Measurements from ENCODE around the gene SMIM8.

The SMIM8 gene

DNA sequence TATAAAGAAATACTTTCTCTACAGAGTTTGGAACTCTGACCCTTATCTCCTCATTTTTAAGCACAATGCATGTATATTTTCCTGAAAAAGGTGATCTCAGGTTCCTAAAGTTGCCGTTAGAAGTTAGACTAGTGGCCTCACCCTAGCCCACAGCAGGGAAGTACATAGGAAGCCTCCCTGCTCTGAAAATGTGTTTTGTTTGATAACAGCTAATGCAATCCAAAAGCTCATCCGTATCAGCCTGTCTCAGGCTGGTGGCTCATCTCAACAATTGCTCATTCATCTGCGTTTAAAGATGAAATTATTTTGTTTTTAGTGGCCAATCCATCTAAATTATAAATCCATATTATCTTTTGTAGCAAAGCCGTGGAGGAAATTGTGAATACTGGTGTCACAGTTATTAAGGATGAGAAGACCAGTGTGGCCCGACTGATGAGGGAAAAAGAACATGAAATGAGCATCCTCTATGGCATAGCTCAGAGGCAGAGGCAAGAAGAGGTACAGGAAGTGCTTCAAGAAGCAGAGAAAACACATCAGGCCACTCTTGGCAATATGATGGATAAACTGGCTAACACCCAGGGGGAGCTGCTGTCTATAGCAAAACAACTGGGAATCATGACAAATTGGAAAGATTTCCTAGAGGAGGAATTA lies 42.3 kb downstream of the SMIM8 start:
- no peak overlapping the region for H3K4me3 ChIP-seq (ENCODE audit: low read length)
- no peak for DNase-seq (ENCODE audit: low read depth)
- TF ChIP-seq, protein P1, sequence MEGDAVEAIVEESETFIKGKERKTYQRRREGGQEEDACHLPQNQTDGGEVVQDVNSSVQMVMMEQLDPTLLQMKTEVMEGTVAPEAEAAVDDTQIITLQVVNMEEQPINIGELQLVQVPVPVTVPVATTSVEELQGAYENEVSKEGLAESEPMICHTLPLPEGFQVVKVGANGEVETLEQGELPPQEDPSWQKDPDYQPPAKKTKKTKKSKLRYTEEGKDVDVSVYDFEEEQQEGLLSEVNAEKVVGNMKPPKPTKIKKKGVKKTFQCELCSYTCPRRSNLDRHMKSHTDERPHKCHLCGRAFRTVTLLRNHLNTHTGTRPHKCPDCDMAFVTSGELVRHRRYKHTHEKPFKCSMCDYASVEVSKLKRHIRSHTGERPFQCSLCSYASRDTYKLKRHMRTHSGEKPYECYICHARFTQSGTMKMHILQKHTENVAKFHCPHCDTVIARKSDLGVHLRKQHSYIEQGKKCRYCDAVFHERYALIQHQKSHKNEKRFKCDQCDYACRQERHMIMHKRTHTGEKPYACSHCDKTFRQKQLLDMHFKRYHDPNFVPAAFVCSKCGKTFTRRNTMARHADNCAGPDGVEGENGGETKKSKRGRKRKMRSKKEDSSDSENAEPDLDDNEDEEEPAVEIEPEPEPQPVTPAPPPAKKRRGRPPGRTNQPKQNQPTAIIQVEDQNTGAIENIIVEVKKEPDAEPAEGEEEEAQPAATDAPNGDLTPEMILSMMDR (conservative IDR thresholded peaks at IDR 0.05; ENCODE audit: low read length), result no peak

DNA sequence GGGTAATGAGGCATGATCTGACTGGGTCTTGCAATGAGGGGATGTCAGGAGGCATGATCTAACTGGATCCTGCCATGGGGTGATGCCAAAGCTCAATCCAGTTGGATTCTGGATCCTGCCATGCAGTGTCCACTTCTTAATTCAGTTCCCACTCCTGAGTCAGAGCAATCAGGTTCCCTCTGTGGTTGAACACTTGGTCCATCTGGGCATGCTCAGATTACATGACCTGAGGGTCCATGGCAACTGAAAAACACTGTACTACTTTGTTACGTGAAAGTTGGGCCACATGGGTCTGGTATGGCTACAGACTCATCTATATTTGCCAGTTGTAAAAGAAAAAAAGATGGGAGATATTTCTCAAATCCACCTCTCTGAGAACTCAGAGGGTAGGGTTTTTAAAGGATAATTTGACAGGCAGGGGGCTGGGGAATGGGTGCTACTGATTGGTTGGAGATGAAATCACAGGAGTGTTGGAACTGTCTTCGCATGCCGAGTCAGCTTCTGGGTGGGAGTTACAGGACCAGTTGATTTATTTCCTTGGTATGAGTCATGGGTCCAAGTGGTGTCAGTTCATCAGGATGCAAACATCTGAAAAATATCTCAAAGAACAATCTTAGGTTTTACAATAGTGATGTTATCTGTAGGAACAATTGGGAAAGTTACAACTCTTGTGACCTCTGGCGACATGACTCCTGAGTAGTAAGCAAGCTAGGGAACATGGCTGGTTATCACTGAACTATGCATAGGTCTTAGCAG lies 43.9 kb downstream of the SMIM8 start:
- no peak for DNase-seq (ENCODE audit: low read depth)
- TF ChIP-seq, protein P1 (conservative IDR thresholded peaks at IDR 0.05; ENCODE audit: low read length), result no peak
- no peak overlapping the region for H3K4me3 ChIP-seq (ENCODE audit: low read length)

DNA sequence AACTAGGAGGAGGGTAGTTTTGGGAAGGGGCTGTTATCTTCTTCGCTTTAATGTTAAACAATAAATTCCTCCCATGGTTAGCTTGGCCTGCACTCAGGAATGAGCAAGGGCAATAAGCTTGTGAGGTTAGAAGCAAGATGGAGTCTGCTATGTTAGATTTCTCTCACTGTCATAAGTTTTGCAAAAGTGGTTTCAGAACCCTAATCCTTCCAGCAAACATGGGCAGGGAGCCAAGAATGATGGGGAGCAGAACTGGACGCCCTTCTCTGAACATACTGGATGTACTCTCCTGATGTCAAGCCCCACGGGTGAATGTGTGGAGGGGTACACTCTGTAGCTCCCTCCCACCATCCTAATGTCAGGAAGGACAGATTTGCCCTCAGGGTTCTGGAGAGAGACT lies 44.5 kb downstream of the SMIM8 start:
- no peak overlapping the region for H3K4me3 ChIP-seq (ENCODE audit: low read length)
- TF ChIP-seq, protein P1 (conservative IDR thresholded peaks at IDR 0.05; ENCODE audit: low read length), result no peak
- no peak for DNase-seq (ENCODE audit: low read depth)

DNA sequence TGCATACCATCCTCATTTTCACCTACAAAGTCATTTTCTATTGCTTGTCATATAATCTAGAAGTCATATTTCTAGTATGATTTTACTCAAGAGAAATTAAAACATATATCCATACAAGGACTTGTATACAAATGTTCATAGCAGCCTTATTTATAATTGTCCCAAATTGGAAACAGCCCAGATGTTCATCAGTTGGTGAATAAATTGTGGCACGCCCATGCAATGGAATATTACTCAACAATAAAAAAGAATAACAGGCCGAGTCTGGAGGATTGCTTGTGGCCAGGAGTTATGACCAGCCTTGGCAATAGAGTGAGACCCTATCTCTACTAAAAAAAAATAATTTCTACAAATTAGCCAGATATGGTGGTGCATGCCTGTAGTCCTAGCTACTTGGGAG lies 51.0 kb downstream of the SMIM8 start:
- no peak for DNase-seq (ENCODE audit: low read depth)
- TF ChIP-seq, protein P1 (conservative IDR thresholded peaks at IDR 0.05; ENCODE audit: low read length), result no peak
- no peak overlapping the region for H3K4me3 ChIP-seq (ENCODE audit: low read length)

DNA sequence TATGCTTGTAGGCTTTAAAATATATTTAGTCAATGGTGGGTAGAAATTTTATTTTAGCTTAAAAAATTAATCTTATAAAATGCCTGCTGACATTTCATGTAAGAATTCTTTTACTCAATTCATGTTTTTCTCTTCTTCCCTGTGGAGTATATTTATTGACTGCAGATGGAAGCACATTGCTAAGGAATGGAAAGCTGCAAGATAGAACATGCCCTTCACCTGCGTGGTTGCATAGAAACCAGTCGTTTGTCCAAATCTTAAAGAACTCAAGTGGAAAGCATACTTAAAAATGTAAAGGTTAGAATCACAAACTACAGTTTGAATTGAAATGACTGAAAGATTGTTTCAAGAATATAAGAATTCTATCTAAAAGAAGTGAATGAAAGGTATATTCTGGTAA lies 52.9 kb downstream of the SMIM8 start:
- TF ChIP-seq, protein P1 (conservative IDR thresholded peaks at IDR 0.05; ENCODE audit: low read length), result no peak

DNA sequence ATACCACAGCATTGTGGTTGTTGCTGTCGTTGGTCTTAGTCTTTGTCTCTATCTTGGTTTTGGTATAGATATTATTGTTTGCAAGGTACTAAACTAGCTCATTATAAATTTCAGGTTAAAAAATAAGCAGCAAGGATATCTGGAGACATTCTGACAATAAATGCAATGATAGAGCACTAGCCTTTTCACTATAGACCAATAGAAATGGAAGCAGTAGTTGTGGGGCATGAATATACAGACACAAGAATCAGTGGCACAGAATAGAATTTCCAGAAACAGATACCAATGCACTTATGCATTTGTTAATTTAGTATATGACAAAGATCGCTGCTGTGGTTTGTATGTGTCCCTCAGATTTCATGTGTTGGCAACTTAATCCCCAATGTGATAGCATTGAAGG lies 54.3 kb downstream of the SMIM8 start:
- TF ChIP-seq, protein P1 (conservative IDR thresholded peaks at IDR 0.05; ENCODE audit: low read length), result no peak
- no peak overlapping the region for H3K4me3 ChIP-seq (ENCODE audit: low read length)
- DNase-seq (ENCODE audit: low read depth), result no peak

More for the DNA sequence above, 52.9 kb downstream of the SMIM8 start:
- H3K4me3 ChIP-seq (ENCODE audit: low read length), result no peak overlapping the region
- no peak for DNase-seq (ENCODE audit: low read depth)

DNA sequence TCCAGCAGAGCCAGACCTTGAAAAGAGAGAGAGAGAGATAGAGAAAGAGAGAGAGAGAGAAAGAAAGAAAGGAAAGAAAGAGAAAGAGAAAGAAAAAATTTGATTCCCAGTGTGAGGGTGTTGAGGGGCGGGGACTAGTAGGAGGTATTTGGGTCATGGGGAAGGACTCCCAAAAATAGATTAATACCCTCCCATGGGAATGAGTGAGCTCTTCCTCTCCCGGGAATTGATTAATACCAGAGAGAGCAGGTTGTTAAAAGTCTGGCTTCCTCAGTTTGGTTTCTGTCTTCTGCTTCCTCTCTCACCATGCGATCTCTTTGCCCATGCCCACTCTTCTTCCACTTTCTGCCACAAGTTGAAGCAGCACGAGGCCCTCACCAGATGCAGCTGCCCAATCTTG lies 56.6 kb downstream of the SMIM8 start:
- DNase-seq (ENCODE audit: low read depth), result no peak
- no peak overlapping the region for H3K4me3 ChIP-seq (ENCODE audit: low read length)
- TF ChIP-seq, protein P1 (conservative IDR thresholded peaks at IDR 0.05; ENCODE audit: low read length), result no peak
